ENCODE data around the gene HYDIN. TPM values are rescaled to one million over a fixed set of nuclear protein-coding genes. Genes with fewer than 3 reads are reported as not detected.

Gene HYDIN
- total RNA-seq, 1 donor from 2014 or later = not detected

DNA sequence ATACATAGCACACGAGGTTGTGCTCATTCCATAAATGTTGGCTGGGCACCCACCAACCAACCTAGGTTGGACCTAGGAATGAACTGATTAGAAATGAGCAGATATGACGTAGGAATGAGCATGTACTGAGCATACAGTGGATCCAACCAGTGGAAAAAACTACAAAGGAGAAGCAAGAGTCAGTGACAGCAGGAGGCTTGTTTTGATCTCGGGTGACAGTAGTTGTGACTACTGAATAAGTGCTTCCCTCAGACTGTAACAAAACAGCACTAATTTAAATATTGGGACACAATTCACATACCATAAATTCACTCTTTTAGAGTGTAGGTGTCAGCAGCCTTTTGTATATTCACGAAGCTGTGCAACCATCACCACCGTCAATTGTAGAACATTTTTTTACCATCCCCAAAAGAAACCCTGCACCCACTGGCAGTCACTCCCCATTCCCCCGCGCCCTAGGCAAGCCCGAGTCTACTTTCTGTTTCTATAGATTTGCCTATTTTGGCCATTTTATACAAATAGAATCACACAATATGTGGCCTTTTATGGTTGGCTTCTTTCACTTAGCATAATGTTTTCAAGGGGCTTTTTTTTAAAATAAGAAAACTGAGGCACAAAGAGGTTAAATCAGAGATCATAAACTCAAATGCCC, 436.5 kb downstream of the HYDIN start:
- DNase-seq (ENCODE audit: low spot score) = no peak
- H3K4me3 Mint-ChIP-seq = no peak overlapping the region
- H3K9me3 Mint-ChIP-seq = no peaks in the 10 kb centered on the region
- intact Hi-C loops (cut with micrococcal nuclease) = no loop called here
- no peaks in the 10 kb centered on the region for H3K36me3 Mint-ChIP-seq (ENCODE audit: low read depth)
- H3K4me1 Mint-ChIP-seq (ENCODE audit: low read depth) = peaks cover 13% of the 10 kb centered on the region
- H3K27ac Mint-ChIP-seq = no peak overlapping the region
- no peaks in the 10 kb centered on the region for H3K27me3 Mint-ChIP-seq (ENCODE audit: insufficient read depth)

- no peaks in the 10 kb centered on the region for H3K27me3 Mint-ChIP-seq (ENCODE audit: insufficient read depth)
Observed at GRCh38 chr16:70790815-70791214, 439.7 kb downstream of the HYDIN start.

DNA sequence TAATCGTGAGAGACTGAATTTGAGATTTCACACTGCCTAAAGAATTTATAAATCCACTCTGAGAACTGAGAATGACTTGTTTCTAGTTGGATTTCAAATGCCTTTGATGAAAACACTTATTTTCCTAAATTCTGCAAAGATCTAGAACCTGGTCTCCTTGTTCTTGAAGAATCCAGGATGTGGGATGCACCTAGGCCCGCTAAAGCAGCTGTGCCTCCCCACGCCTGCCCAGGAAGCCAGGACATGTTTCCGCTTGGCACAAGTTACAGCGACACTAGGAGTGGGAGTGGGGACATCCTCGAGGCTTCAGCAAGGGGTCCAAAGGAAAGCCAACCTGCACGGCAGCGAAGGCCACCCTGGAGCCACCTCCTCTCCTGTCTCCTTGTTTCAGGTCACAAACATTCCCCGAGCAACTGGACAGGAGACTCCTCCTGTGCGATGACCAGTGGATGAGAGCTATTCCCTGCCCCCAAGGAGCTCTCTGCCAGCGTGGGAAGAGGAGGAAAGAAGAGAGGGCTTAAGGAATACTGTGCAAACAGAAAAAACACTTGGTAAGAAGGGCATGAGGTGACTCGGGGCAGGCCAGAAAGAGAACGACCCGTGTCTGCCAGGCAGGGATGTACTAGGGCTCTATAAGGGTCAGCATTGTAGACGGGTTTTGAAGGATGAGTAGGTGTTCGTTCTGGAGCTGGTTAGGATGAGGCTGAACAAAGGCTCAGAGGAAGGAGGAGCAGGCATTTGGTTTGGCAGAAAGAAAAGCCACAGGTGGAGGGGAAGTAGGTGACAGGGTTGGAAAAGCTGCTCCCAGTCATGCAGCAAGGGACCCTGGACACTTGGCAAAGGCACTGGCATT, 440.7 kb downstream of the HYDIN start:
- Mint-ChIP-seq H3K9me3 (no peaks in the 10 kb centered on the region), H3K27ac (no peak overlapping the region), H3K4me1 (ENCODE audit: low read depth) (no peaks in the 10 kb centered on the region), H3K4me3 (no peak overlapping the region), H3K27me3 (ENCODE audit: insufficient read depth) (no peaks in the 10 kb centered on the region), H3K36me3 (ENCODE audit: low read depth) (no peaks in the 10 kb centered on the region)
- intact Hi-C loops (cut with micrococcal nuclease) = no loop called here
- DNase-seq (ENCODE audit: low spot score) = no peak

More at GRCh38 chr16:70790815-70791214, 439.7 kb downstream of the HYDIN start:
- no peak for DNase-seq (ENCODE audit: low spot score)
- Mint-ChIP-seq H3K4me1 (ENCODE audit: low read depth) (no peaks in the 10 kb centered on the region), H3K4me3 (no peak overlapping the region), H3K9me3 (no peaks in the 10 kb centered on the region), H3K36me3 (ENCODE audit: low read depth) (no peaks in the 10 kb centered on the region), H3K27ac (no peak overlapping the region)
- intact Hi-C loops (cut with micrococcal nuclease) = no loop called here

DNA sequence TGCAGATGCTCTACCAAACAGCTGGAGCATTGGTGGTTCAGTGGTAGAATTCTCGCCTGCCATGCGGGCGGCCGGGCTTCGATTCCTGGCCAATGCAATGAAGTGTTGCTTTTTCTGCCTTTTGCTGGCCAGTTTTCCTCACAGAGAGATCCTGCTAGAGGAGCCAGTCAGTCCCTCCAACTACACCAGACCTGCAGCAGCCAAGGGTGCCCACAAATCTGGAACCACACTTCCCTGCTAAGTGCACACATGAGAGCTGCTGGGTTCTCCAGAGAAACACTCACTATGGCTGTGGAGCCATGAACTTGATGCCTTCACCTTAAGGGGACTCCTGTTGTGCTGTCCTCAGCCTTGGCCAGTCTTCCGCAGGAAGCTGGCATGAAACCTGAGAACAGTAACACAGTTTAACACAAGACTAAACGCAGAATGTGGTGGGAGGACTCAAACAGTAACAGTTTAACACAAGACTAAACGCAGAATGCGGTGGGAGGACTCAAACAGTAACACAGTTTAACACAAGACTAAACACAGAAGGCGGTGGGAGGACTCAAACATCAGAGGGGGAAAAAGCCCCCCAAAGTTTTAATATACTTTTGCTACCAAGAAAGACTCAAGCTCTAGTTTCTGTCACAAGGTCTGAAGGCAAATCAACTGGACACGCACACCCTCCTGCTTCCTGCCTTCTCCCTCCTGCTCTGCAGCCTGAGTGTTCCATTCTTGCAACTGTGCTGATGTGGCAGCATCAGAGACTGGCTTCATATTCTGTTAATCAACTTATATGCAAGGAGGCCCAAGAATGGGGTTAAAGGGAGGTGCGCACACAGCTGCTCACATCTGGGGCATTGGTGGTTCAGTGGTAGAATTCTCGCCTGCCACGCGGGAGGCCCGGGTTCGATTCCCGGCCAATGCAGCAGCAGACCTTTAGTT, 441.6 kb downstream of the HYDIN start:
- H3K4me1 Mint-ChIP-seq (ENCODE audit: low read depth) = no peaks in the 10 kb centered on the region
- H3K36me3 Mint-ChIP-seq (ENCODE audit: low read depth) = peaks cover 4% of the 10 kb centered on the region
- H3K9me3 Mint-ChIP-seq = no peaks in the 10 kb centered on the region
- H3K27me3 Mint-ChIP-seq (ENCODE audit: insufficient read depth) = no peaks in the 10 kb centered on the region
- no peak for DNase-seq (ENCODE audit: low spot score)
- no peak overlapping the region for H3K4me3 Mint-ChIP-seq
- intact Hi-C loops (cut with micrococcal nuclease) = no loop called here
- no peak overlapping the region for H3K27ac Mint-ChIP-seq

DNA sequence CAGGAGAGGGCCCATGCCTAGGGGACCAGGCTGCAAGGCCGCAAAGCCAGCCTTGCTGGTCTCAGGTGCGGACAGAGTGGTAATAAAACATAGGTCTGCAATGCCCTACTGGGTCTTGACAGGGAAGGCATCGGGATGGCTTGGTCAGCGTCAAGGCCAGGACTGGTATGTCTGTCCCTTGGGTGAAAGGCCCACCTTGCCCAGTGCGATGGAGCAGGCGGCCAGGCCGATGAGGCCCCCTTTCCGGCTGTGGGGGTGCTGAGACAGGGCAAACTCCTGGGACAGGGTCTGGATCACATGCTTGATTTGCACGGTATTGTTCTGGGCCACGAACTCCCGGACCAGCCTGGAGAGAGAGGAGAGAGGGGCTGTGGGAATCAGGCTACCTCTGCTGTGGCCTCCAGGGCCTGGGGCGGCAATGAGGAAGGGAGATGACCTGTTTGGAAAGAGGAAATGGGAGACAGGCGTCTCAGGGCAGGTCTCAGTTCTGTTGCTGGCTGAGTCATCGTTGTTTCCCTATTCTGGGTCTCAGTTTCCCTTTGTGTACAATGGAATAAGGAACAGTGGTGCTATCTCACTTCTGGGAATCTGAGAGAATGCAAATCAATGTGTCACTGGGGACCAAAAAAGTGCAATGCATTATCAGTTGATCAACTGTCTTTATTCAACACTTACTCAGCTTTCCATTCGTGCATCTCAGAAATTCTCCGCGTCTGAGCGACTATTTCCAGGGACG, 444.3 kb downstream of the HYDIN start:
- Mint-ChIP-seq H3K27ac (no peak overlapping the region), H3K27me3 (ENCODE audit: insufficient read depth) (no peaks in the 10 kb centered on the region), H3K4me3 (no peak overlapping the region), H3K4me1 (ENCODE audit: low read depth) (no peaks in the 10 kb centered on the region), H3K36me3 (ENCODE audit: low read depth) (peaks cover 26% of the 10 kb centered on the region), H3K9me3 (no peaks in the 10 kb centered on the region)
- intact Hi-C loops (cut with micrococcal nuclease) = no loop called here
- DNase-seq (ENCODE audit: low spot score) = no peak

DNA sequence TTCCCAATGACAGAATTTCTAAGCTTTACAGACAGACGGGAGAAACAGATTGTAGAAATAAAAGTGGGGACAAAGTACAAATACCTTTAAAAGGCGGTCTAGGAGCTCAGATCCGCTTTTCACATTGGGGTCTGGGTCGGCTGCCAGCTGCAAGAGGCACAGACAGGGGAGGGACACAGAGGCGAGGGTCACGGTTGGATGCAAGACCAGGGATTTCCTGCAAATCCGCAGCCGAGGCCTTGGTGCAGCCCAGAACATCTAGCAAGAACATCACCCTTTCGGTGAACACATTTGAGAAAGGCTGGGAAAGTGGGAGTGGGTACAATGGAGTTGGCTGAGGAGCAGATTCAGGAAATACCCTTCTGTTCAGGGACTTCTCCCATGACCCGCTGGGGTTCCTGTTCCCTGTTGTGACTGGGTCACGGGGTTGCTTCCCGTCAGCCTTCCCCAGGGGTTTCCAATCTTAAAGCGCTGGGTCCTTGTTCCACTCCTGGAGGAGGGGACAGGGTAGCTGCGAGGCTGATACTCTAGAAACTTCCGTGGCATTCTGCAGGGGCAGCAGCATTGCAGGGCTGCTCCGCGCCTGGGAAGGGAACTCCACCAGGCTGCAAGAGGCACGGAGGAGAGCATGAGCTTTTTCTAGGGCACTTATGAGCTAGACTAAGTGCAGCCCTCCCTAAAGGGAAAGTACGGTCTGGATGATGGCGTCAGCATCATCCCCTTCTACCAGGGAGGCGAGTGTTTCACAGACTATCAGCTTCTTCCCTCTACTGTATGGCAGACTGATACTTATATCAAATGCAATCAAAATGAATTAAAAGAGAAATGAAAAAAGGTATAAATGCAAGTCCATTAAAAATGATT, 445.6 kb downstream of the HYDIN start:
- DNase-seq (ENCODE audit: low spot score) = no peak
- H3K36me3 Mint-ChIP-seq (ENCODE audit: low read depth) = peaks cover 33% of the 10 kb centered on the region
- intact Hi-C loops (cut with micrococcal nuclease) = no loop called here
- H3K9me3 Mint-ChIP-seq = no peaks in the 10 kb centered on the region
- H3K27ac Mint-ChIP-seq = no peak overlapping the region
- H3K27me3 Mint-ChIP-seq (ENCODE audit: insufficient read depth) = no peaks in the 10 kb centered on the region
- no peak overlapping the region for H3K4me3 Mint-ChIP-seq
- no peaks in the 10 kb centered on the region for H3K4me1 Mint-ChIP-seq (ENCODE audit: low read depth)

- H3K36me3 Mint-ChIP-seq (ENCODE audit: low read depth) = peaks cover 36% of the 10 kb centered on the region
- H3K9me3 Mint-ChIP-seq = no peaks in the 10 kb centered on the region
- H3K27me3 Mint-ChIP-seq (ENCODE audit: insufficient read depth) = no peaks in the 10 kb centered on the region
- no peak overlapping the region for H3K4me3 Mint-ChIP-seq
- H3K4me1 Mint-ChIP-seq (ENCODE audit: low read depth) = no peaks in the 10 kb centered on the region
- no peak overlapping the region for H3K27ac Mint-ChIP-seq
- no peak for DNase-seq (ENCODE audit: low spot score)
- intact Hi-C loops (cut with micrococcal nuclease) = no loop called here
Observed at GRCh38 chr16:70782237-70782636, 448.3 kb downstream of the HYDIN start.

- DNase-seq (ENCODE audit: low spot score) = no peak
- intact Hi-C loops (cut with micrococcal nuclease) = no loop called here
- H3K4me1 Mint-ChIP-seq (ENCODE audit: low read depth) = no peaks in the 10 kb centered on the region
- peaks cover 36% of the 10 kb centered on the region for H3K36me3 Mint-ChIP-seq (ENCODE audit: low read depth)
- no peaks in the 10 kb centered on the region for H3K27me3 Mint-ChIP-seq (ENCODE audit: insufficient read depth)
- H3K27ac Mint-ChIP-seq = no peak overlapping the region
- H3K9me3 Mint-ChIP-seq = no peaks in the 10 kb centered on the region
- H3K4me3 Mint-ChIP-seq = no peak overlapping the region
Observed at GRCh38 chr16:70781800-70782199, 448.7 kb downstream of the HYDIN start.

- no peak overlapping the region for H3K4me3 Mint-ChIP-seq
- no peaks in the 10 kb centered on the region for H3K4me1 Mint-ChIP-seq (ENCODE audit: low read depth)
- no peak for DNase-seq (ENCODE audit: low spot score)
- H3K27me3 Mint-ChIP-seq (ENCODE audit: insufficient read depth) = no peaks in the 10 kb centered on the region
- no peaks in the 10 kb centered on the region for H3K9me3 Mint-ChIP-seq
- H3K27ac Mint-ChIP-seq = no peak overlapping the region
- intact Hi-C loops (cut with micrococcal nuclease) = no loop called here
- peaks cover 36% of the 10 kb centered on the region for H3K36me3 Mint-ChIP-seq (ENCODE audit: low read depth)
Observed at GRCh38 chr16:70780546-70780945, 450.0 kb downstream of the HYDIN start.

GRCh38 chr16:70779361-70779760, 451.2 kb downstream of the HYDIN start:
- intact Hi-C loops (cut with micrococcal nuclease) = no loop called here
- DNase-seq (ENCODE audit: low spot score) = no peak
- Mint-ChIP-seq H3K27ac (no peak overlapping the region), H3K9me3 (no peaks in the 10 kb centered on the region), H3K36me3 (ENCODE audit: low read depth) (peaks cover 38% of the 10 kb centered on the region), H3K27me3 (ENCODE audit: insufficient read depth) (no peaks in the 10 kb centered on the region), H3K4me3 (no peak overlapping the region), H3K4me1 (ENCODE audit: low read depth) (no peaks in the 10 kb centered on the region)

- intact Hi-C loops (cut with micrococcal nuclease) = no loop called here
- no peak for DNase-seq (ENCODE audit: low spot score)
- Mint-ChIP-seq H3K4me1 (ENCODE audit: low read depth) (no peaks in the 10 kb centered on the region), H3K4me3 (no peak overlapping the region), H3K36me3 (ENCODE audit: low read depth) (peaks cover 34% of the 10 kb centered on the region), H3K9me3 (no peaks in the 10 kb centered on the region), H3K27ac (no peak overlapping the region), H3K27me3 (ENCODE audit: insufficient read depth) (no peaks in the 10 kb centered on the region)
Observed at GRCh38 chr16:70778901-70779309, 451.6 kb downstream of the HYDIN start.
